Subcutaneous adipose tissue (tissue), 4 donors: Measurements from ENCODE around the gene RNF144B. TPM values are rescaled to one million over a fixed set of nuclear protein-coding genes. Genes with fewer than 3 reads are reported as not detected.

Experiments
- total RNA-seq, 4 donors: library from RNA; depleted of rRNA; stranded (reverse); fragments of >200 nt; gene quantifications; one replicate each; pipeline ENCODE4 v1.1.0, GENCODE V29; 2016
- TF ChIP-seq, protein P1 (sequence below): fragments of 450-650 bp; IDR thresholded peaks from one replicate; pipeline ENCODE4 v1.5.1; 2016; ENCODE audit warnings: low read depth, mild to moderate bottlenecking, control low read depth, antibody characterized with exemption, moderate library complexity

The RNF144B gene
- total RNA-seq, 4 donors from 2014 or later = 20.2 to 31.4 (median 23.8) TPM

DNA sequence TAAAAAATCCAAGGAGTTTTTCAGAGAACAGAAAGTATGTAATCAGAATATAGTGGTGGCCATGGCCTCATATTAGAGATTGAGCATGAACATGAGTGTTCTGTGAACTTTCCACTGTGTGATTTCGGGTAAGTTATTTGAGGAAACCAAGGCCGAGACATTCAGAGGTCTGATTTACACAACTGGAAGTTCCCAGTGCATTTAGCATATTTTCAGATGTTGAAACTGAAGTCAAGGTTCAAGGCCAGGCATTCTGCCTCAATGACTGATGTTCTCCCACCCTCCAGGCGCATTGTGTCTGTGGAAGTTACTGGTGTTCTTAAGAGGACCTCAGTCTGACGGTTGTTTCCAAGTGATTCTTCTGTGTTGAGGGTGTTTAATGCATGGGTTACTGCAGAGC, 26.2 kb downstream of the RNF144B start:
- TF ChIP-seq, protein P1, sequence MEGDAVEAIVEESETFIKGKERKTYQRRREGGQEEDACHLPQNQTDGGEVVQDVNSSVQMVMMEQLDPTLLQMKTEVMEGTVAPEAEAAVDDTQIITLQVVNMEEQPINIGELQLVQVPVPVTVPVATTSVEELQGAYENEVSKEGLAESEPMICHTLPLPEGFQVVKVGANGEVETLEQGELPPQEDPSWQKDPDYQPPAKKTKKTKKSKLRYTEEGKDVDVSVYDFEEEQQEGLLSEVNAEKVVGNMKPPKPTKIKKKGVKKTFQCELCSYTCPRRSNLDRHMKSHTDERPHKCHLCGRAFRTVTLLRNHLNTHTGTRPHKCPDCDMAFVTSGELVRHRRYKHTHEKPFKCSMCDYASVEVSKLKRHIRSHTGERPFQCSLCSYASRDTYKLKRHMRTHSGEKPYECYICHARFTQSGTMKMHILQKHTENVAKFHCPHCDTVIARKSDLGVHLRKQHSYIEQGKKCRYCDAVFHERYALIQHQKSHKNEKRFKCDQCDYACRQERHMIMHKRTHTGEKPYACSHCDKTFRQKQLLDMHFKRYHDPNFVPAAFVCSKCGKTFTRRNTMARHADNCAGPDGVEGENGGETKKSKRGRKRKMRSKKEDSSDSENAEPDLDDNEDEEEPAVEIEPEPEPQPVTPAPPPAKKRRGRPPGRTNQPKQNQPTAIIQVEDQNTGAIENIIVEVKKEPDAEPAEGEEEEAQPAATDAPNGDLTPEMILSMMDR = no peak

DNA sequence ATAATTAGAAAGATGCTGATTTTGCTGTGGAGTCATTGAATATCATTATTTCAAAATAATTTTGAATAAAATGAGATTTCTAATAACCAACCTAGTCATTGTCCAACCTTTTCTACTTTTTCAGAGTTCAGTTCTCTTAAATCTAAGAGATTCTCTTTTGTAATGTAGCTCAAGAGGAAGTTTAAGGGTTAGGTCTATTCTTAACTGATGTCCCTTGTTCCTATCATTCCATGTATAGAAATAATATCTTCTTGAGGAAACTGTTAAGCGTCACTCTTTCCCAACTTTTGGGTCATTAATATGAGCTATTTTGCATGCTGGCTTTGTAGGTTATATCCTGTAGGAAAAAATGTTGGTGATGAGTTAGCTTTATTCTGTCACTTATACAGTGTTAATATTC, 27.0 kb downstream of the RNF144B start:
- TF ChIP-seq, protein P1 = no peak

DNA sequence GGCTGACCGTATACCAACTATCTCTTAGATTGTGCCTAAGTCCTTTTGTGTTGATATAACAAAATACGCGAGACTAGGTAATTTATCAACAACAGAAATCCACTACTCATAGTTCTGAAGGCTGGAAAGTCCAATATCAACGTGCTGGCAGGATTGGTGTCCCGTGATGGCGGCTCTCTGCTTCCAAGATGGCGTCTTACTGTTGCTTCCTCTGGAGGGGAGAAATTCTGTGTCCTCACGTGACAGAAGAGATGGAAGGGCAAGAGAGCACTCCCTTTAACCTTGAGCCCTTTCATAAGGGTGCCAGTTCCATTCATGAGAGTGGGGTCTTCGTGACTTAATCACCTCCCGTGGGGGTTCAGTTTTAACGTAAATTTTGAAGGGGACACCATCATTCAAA, 28.1 kb downstream of the RNF144B start:
- TF ChIP-seq, protein P1 = no peak

DNA sequence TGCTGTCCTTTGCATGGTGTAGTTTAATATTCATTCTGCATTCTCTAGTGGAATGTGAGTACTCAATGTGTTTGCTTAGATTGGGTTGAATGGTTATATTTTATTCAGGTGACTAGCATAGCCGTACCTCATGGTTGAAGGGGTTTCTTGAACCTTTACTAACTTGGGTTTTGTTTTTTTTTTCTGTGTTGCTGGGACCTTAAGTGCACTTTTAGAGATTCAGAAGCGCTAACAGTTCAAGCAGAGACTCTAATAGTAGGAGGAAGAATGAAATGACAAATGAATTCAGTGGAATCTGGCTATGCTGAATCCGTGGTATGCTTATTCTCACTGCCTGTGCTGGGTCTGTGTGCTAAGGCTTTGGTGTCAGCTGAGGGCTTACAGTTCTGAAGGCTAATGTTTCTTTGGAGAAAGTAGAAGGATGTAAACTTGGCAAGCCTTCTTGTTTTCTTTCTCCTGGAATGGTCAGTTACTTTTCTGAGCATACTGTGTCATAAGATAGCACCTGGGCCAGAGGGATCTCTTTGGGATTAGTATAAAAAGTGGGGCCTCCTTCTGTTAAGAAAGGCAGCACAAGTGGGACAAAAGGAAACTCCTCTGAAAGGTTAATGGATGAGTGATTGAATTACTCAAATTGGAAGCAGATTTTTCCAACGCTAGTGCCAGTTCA, 28.7 kb downstream of the RNF144B start:
- TF ChIP-seq, protein P1 = no peak

DNA sequence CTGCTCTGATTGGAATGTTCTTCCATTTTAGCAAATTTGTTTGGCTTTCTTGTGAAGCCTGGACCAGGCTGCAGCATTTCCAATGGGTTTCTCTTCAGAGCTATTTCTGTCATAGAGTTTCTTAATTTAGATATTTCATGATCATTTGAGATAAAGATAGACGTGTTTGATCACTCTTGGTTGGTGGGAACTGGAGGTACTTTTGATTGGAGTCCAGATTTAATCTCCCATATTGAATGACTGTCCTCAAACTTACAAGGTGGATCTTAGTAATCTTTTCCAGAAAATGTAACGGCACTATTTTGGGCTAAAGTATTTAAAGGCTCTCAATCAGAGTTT, 29.2 kb downstream of the RNF144B start:
- TF ChIP-seq, protein P1 = no peak

DNA sequence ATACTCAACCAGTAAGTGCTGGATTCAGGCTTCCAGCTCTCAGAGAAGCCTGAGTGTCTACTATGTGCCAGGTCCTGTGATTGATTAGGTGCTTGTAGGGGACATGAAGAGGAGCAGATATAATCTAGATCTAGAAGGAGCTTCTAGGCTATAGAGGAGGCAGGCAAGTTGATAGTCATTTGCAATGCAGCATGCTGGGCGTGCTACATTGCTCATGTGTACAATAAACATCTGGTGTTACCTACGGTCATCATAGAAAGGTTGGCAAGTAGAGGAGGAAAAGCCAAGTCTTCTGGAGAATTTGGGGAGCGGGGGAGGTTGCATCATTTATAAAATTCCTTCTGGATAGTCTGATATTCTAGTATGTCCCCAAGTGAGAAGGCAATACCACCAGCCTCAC, 33.2 kb downstream of the RNF144B start:
- TF ChIP-seq, protein P1 = no peak

DNA sequence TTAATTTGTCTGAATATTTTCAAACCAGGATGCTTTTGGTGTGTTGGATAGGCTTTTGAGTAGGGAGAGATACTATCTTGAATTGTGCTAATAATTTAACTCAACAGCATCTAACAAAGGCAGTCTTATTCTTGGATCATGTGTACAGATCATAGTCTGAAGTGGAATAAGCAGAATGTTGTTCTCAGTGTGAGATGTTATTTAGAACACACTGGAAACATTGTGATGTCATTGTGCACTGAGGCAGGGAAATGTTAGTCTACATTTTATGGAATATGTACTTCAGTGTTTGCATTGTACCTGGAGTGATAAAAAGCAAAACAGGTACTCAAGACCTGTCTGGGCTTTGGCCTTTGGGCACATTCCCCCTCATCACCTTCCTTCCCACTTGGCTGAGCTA, 35.0 kb downstream of the RNF144B start:
- TF ChIP-seq, protein P1 = no peak
